VCaP (cell line): ENCODE data around the gene RRP36.

ENCODE experiments used
- H3K27ac ChIP-seq: fragments of 450-650 bp; 2 replicates; pipeline ENCODE4 v1.5.1; 2017
- TF ChIP-seq, protein P1 (sequence below): fragments of 450-650 bp; conservative IDR thresholded peaks from 2 replicates; pipeline ENCODE4 v1.5.1; 2017; ENCODE audit warnings: mild to moderate bottlenecking, moderate library complexity

RRP36 gene

DNA sequence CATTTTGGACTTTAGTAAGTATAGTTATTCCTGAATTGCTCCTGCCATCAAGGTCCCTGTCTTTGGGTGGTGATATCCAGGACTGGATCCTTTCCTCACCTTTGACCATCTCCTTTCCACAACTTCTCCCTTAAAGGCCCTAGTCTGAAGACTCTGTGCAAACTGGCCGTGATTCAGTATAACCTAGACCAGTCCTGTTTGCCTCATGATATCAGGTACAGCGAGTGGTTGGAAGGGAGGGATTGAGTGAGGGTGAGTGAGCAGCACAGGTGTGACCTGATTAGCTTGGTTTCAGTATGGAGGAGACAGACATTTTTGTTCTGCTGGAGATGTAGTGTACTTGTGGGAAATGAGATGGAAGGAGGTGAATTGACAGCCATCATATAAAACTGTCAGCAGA is 2.3 kb upstream of the RRP36 start:
- H3K27ac ChIP-seq, result no peak overlapping the region
- TF ChIP-seq, protein P1, sequence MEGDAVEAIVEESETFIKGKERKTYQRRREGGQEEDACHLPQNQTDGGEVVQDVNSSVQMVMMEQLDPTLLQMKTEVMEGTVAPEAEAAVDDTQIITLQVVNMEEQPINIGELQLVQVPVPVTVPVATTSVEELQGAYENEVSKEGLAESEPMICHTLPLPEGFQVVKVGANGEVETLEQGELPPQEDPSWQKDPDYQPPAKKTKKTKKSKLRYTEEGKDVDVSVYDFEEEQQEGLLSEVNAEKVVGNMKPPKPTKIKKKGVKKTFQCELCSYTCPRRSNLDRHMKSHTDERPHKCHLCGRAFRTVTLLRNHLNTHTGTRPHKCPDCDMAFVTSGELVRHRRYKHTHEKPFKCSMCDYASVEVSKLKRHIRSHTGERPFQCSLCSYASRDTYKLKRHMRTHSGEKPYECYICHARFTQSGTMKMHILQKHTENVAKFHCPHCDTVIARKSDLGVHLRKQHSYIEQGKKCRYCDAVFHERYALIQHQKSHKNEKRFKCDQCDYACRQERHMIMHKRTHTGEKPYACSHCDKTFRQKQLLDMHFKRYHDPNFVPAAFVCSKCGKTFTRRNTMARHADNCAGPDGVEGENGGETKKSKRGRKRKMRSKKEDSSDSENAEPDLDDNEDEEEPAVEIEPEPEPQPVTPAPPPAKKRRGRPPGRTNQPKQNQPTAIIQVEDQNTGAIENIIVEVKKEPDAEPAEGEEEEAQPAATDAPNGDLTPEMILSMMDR, result no peak

DNA sequence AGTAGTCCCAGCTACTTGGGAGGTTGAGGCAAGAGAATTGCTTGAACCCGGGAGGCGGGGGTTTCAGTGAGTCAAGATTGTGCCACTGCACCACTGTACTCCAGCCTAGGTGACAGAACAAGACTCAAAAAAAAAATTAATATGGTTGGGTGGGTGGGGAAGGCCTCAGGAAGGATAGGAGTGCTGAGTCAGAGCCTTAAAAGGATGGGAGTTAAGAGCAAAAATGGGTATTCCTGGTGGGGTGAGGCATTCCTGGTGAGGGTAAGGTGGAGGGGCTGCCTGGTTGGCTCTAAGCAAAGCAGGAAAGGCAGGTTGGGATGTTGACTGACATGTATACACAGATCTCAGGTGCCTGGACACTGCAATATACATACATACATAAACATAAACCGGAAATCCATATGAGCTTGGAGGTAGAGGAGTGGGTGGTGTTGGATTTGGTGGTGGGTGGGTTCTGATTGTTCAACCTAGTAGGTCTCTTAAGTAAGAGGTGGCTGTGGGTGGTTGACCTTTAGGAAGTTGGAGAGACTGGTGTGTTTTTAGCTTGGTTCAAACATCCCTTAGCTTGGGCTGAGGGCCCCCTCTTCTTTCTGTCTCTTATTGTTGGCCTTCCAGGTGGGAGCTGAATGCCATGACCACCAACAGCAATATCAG is 1.2 kb upstream of the RRP36 start:
- TF ChIP-seq, protein P1, result no peak
- H3K27ac ChIP-seq, result 0 out of 2 replicates have a peak overlapping the region, but pooled peaks have one; percentile 84

DNA sequence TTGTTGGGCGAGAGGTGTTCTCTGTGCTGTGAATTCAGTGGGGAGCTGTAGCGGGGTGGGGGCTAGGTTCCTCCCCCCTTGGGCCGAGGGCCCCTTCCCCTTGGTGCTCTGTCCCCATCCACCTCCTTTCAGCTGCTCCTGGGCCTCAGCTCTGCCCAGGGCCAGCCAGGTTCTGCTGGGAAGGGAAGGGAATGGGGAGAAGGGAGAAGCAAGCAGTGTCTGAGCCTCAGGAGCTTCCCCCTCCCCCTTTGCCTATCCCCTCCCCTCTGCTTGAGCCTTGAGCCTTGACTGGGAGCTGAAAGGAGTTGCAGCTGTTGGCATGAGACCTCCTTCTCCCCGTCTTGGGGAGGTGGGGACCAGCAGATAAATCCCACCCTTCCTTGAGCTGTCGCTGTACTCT is 576 bp upstream of the RRP36 start:
- TF ChIP-seq, protein P1, result no peak
- H3K27ac ChIP-seq, result peak overlapping the region; percentile 84

DNA sequence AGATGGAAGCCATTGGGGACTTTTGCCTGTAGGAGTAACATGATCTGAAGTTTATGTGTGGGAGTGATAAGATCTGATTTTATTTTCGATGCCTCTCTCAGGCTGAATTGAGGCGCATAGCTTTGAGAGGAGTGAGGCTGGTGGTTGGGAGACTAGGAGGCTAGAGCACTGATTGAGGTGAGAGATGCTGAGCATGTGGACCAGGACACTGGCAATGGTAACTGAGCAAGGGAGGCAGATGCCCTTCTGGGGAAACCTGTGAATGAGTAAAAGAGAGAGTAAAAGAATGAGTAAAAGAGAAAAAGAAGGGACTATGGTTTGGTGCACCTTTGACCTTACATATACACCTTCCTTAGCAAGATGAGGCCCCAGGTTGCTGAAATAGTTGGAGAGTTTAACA is 3.0 kb downstream of the RRP36 start:
- H3K27ac ChIP-seq, result no peak overlapping the region
- TF ChIP-seq, protein P1, result no peak

DNA sequence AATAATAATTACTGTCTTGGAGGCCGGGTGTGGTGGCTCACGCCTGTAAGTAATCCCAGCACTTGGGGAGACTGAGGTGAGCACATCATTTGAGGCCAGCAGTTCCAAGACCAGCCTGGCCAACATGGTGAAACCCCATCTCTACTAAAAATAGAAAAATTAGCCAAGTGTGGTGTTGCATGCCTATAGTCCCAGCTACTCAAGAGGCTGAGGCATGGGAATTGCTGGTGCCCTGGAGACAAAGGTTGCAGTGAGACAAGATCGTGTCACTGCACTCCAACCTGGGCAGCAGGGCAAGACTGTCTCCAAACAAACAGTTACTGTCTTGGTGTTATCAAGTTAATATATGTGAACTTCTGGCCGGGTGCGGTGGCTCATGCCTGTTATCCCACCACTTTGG is 4.9 kb downstream of the RRP36 start:
- H3K27ac ChIP-seq, result no peak overlapping the region

DNA sequence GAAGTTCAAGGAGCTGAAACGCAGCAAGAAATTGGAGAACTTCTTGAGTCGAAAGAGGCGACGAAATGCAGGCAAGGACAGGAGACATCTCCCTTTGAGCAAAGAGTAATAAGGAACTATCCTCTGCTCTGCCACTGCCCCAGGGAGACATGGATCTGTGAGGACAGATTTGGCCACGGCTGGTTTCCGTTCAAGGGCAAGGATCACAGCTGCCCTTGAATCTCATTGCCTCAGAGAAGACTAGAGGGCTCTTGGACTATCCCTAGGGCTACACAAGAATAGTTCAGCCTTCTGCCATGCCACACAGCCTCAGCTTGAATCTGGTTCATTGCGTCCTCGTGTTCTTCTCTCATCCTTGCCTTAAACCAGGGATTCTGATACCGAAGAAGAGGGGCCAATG is 7.7 kb downstream of the RRP36 start:
- TF ChIP-seq, protein P1, result no peak
- no peak overlapping the region for H3K27ac ChIP-seq

More for the DNA sequence above, 4.9 kb downstream of the RRP36 start:
- TF ChIP-seq, protein P1, result no peak

DNA sequence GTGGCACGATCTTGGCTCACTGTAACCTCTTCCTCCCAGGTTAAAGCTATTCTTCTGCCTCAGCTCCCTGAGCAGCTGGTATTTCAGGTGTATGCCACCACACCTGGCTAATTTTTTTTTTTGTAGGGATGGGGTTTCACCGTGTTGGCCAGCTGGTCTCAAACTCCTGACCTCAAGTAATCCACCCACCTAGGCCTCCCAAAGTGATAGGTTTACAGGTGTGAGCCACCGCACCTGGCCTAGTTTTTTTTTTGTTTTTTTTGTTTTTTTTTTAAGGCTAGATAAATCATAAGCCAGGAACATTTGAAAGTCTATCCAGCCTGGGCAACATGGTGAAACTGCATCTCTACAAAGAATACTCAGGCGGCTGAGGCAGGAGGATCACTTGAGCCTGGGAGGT is 10.9 kb downstream of the RRP36 start:
- H3K27ac ChIP-seq, result no peak overlapping the region
- TF ChIP-seq, protein P1, result no peak
